Amygdala (tissue), 56 donors: Measurements from ENCODE around the gene INHBB.

ENCODE experiments used
- DNase-seq, 56 donors: peaks; one replicate each; lab custom pipeline; 2025; lab: John Stamatoyannopoulos, UW

INHBB gene

GRCh38 chr2:120353591-120353898 lies 7.6 kb downstream of the INHBB start:
- DNase-seq, result no peak

- no peak for DNase-seq
Measured at GRCh38 chr2:120353931-120354330, 8.0 kb downstream of the INHBB start.

- DNase-seq, result peak in 4 of 56 donors; percentile 7 to 40 (median 29)
Measured at GRCh38 chr2:120354467-120354866, 8.5 kb downstream of the INHBB start.

DNA sequence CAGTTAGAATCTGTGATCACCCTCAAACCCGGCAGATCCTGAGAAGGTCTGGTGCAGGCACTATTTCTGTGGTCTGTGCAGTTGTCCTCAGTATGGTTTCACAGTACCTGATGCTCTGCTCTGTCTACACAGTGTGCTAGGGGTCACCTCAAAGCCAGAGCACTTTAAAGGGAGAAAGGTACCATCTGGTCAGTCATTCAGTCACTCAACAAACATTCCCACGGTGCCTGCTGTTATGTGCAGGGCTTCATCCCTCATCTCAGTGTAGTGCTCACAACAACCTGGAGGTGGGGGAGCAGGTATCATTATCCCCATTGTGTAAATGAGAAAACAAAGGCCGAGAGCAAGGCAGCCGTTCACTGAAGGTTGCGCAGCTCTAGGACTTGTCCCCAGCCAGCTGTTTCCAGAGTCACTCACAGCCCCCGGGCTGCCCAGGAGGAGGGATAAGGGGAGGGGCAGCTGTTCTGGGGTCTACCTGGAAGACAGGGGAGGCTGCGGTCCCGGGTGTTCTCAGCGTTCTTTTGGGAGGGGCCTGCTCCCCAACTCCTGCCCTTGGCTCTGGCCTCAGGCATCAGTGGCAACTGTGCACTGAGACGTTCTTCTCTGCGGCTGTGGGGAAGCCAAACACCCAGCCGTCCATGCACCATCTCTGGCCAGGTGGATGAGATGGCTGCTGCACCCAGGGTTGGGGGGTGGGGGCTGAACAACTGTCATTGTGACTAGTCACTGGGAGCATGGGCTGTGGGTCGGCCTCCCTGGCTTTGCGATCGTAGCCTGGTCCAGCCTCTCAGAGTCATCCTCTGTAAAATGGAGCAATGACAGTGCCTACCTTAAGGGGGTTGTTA lies 9.2 kb downstream of the INHBB start:
- no peak for DNase-seq

DNA sequence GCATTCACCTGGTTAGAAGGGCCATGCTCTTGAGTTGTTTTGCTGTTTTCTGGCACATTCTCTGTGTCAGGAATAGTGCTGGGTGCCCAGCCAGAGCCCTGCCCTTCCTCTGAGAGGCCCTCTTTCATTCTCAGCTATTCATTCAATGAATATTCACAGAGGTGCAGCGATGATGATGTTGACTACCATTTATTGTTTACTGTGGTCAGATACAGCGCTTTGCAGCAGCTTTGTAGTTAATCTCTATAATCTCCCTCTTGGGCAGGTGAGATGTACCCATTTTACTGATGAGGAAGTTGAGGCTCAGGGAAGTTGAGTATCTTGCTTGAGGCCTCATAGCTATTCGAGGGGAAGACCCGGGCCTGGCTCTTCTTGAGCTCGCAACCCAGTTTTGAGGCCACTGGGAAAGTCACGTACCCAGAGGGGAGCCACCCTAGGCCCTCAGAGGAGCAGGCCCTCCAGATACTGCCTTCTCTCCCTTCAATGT lies 9.9 kb downstream of the INHBB start:
- no peak for DNase-seq

- no peak for DNase-seq
Measured at GRCh38 chr2:120357768-120358167, 11.8 kb downstream of the INHBB start.

DNA sequence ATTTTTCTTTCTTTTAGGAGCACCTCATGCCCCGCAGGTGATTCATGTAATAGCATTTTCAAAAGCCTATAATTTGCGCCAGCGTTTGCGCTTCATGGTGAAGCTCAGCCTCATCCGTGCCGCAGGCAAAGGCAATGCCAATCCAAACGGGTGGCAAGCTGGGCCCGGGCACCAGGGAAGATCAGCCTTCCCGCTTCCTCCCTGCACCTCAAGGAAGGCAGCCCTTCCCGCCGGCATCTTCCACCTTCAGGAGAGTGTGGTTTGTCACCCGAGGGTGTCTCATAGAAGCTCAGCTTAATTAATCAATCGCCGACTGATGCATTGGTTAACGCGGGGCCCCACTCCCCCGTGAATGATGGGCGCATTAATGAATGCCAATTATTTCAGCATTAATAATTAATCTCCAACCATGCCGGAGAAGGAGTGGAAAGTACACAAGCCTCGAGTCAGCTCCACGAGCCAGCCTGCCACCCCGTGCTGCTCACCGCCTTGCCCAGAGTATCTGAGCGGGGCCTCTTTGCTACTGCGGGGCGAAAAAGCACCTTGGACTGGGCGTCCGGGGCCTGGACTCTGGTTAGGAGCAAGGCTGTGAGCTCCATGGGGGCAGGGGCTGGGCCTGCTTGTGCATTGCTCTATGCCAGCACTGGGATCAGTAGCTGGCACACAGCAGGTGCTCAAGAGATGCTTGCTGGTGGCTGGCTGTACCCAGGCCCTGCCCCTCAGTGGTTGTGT lies 13.0 kb downstream of the INHBB start:
- DNase-seq, result no peak

DNA sequence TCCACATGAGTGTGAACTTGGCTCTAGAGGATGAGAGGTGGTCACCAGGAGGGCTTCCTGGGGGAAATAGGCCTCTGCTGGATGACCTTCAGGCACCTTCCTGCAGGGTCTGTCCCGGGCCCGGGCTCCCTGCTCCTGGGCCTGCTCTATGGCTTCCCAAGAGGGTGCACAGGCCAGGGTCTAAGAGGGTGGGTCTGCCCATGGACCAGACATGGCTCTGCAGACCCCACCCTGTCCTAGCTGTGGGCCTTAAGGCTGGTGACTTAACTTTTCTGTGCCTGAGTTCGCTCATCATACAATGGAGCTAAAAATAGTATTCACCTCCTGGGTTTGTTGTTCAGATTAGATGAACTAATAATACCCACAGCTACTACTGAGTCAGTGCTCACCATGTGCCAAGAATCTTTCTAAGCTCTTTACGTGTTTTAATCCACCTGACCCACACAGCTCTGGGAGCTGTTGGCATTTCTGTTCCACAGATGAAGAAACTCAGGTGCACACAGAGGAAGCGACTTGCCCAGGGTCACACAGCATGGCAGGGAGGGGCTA lies 14.4 kb downstream of the INHBB start:
- no peak for DNase-seq

DNA sequence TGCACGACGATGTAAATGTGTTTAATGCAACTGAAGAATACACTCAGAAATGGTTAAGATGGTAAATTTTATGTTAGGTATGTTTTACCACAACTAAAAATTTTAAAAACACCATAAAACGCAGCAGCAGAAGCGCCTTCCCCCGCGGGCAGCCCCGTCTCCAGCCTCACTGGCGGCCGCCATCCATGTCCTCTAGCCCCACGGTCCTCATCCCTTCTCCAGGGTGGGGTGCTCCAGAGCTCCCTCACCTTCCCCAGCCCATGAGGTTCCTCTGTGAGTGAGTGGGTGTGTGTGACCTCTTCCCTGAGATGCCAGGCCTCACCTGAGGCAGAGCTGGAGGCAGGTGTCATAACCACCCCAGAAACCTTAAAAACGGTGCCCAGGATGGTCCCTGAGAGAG lies 17.0 kb downstream of the INHBB start:
- no peak for DNase-seq

GRCh38 chr2:120365236-120365793 lies 19.4 kb downstream of the INHBB start:
- DNase-seq, result no peak

- DNase-seq, result no peak
Measured at GRCh38 chr2:120366698-120367097, 20.8 kb downstream of the INHBB start.

- no peak for DNase-seq
Measured at GRCh38 chr2:120367221-120367620, 21.3 kb downstream of the INHBB start.

GRCh38 chr2:120367649-120368048 lies 21.7 kb downstream of the INHBB start:
- DNase-seq, result no peak

DNA sequence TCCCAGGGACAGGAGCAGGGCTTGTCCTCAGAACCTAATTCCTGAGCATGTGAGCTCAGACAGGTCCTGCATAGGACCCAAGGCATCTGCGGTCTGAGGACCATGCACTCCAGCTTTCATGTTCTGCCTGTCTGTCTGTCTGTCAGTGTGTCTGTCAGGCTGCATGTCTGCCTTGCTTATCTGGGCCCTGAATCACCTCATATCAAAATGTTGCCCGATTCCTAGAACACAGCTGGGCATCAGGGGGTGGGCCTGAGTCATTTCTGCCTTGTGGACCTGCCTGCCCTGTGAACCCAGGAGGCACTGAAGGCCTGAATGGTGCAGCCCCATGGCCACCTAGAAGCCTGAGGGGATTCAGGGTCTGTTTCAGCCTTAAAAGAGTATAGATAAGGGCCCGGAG lies 22.1 kb downstream of the INHBB start:
- DNase-seq, result no peak

DNA sequence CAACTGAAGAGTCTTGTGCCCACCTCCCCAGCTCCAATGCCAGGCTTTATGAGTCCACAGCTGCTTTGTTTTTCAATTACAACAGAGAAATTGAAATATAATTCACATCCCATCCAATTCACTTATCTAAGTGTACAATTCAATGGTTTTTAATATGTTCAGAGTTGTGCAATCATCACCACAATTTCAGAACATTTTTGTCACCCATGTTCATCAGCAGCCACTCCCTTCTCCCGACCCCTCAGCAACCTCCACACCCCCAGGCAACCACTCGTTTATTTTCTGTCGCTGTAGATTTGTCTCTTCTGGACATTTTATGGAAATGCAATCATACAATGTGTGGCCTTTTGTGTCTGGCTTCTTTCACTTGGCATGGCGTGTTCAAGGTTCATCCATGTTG lies 23.3 kb downstream of the INHBB start:
- no peak for DNase-seq

DNA sequence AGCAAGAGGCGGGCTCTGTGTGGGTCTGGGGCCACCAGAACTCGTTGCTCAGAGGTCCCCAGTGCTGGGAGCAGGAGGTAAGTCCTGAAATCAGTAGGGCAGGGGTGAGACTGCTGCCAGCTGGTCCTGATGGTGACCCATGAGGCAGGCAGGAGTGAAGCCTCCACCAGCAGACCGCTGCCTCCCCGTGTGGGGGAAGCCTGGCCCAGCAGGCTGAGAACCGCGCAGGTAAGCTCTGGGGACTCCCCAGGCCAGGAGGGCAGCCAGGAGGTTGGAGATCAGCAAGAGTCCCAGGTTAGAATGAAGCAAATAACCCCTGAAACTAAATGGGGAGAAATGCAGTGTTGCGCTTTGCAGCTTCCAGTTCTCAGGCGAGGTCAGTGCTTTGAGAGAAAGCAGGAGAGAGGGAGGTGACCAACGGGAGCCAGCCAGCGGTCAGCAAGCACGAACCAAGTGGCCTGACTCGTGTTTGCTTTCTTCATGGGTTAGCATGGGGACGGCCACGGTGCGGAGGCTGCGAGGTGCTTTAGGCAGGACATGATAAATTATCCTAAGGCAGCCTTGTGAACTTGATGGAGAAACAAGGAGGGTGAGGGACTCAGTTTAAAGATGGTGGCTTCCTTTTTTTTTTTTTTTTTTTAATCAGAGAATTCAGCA lies 26.2 kb downstream of the INHBB start:
- DNase-seq, result no peak

- DNase-seq, result no peak
Measured at GRCh38 chr2:120372816-120373215, 26.9 kb downstream of the INHBB start.

DNA sequence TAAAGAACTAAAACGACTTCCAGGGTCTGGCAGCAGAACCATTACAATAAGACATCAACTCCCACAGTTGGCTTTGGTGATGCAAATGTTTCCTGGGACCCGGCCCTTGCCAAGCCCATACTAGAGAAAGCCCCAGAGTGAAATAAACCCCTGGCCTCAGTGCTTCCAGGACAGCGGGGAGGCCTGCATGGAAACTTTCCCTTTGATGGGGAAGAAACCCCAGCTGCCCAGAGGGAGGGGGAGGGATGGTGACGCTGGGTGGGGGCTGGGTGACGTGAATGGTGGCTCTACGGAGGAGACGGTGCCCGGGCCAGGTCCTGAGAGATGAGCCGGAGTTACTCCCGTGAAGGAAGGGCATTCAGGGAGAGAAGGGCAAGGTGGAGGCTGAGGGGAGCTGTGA lies 27.5 kb downstream of the INHBB start:
- DNase-seq, result no peak

DNA sequence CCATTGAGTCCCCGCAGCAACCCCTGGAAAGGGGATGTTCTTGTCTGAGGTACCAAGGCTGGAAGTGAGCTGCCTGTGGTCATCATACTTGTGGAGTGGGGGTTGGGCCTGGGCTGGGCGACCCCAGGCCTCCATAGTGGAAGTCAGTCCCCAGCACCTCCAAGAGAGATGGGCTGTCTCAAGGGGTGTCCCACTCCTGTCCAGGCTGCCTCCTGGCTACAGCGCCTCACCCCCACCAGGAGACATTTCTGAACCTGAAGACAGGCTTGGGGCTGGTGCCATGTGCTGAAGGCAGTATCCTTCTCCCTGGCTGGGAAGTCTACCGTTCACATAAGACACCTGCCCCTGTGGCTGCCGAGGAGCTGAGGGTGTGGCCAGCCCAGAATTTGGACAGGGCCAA lies 28.9 kb downstream of the INHBB start:
- no peak for DNase-seq

GRCh38 chr2:120375251-120376020 lies 29.5 kb downstream of the INHBB start:
- DNase-seq, result no peak
